Measurements from ENCODE around the gene RBM47.
"Not testable (repeated sequence)": the region's sequence is repeated elsewhere in the genome, so short reads cannot be mapped to it uniquely, and the experiment has no call there.

The RBM47 gene

DNA sequence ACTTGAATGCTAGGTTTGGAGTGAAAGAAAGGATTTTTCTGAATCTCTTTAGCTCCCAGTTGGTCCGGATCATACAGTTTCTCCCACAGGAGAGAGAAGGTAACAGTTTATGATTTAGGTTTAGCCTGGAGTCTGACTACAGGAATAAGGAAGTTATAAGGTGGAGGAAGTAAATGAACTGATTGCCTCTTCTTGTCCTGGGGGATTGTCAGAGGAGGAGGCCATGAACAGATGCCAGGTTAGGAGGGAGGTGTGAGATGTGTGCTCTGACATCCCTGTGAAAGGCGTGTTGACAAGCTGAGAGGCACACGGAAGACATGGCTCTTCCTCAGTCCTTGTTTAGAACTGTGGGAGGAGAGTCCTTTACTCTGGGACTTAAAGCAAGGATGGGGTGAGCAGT, 230.1 kb downstream of the RBM47 start:
- no peak for DNase-seq

DNA sequence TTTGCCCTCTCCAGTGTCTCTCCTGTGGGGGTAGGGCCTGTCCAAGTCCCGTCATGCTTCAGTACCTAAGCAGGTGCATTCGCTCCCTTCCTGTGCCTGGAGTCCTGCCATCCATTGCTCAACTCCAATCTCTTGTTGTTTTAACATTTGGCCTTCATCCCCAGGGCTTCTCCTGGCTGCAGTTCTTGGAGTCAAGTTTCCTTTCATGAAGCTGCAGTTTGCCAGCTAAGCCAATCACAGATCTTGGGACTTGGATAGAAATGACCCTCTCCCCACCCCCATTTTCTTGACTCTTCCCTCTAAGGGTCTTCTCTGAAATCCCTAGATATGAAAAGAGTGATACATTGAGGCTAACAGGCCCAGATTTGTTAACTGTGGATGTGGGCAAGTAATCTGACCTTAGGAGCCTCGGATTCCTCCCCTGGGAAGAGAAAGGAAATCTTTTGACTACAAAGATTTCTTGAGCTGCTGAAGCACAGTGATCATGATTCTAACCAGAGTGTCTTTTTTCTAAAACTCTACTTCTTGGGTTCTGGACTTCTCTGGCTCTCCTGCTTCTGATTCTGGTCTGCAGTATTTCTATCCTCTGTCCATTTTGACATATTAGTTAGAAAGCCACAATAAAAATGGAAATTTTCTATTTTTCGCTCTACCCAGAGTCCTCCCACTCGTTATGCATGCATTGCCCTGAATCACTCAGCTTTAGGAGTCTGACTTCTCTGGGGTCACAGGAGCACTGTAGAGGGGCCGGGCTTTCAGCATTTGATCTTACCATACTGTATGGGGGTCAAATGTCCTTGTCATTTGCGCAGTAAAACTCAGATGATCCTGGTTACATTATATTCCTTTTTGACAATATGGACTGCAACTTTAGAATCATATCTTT, 233.5 kb downstream of the RBM47 start:
- no peak for DNase-seq

DNA sequence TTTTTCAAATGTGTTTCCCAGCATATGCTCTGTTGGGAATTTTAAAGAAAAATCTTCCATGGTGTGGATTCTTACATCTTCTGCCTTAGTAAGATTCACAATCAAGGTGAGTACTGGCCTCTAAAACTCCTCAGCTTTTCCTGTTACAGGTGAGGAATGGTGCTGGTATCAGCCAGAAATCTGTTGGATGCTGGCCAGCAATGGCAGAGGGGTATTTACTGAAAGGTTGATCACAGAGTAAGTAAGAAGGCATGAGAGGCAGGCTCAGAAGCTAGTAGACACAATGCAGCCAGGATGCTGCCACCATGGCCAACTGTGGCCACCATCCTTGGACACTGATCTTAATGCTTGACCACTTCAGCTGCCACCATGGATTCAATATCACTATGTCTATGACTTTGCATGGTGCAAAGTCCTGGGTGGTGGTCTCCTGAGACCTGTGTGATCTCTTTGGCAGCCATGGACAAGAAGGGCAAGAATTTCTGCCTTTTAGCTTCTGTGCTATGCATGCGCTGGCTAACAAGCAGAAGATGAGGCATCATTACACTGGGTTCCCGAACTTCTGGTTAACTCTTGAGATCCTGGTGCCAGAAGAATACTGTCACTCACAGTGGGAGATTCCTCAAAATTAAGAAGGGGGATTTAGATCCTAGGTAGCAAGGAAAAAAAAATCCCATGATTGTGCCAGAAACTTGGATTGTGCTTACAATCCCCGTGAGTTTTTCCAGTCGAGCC, 234.3 kb downstream of the RBM47 start:
- no peak for DNase-seq

DNA sequence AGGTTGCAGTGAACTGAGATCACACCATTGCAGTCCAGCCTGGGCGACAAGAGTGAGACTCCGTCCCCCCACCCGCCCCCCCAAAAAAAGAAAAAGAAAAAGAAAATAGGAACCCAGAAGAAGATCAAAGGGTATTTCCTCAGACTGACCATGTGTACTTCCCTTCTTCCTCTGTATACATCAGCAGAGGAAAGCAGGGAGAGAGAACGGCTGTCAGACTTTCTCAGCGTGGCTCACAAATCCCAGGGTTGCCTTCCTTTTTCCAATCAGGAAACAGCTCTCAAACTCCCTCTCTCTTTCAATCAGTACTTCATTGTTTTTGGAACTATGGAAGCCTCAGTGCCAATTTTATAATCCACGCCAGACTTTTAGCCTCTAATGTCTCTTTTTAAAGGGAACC, 235.4 kb downstream of the RBM47 start:
- DNase-seq: no peak

DNA sequence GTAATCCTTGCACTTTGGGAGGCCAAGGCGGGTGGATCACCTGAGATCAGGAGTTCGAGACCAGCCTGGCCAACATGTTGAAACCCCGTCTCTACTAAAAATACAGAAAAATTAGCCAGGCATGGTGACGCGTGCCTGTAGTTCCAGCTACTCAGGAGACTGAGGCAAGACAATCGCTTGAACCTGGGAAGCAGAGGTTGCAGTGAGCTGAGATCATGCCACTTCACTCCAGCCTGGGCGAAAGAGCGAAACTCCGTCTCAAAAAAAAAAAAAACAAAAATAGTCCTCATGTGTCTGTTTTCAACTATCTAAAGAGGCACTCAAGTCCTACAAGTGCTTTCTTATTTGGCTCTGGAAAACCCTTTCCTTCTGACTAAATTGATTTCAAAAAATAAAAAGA, 237.4 kb downstream of the RBM47 start:
- not testable (repeated sequence) for DNase-seq

DNA sequence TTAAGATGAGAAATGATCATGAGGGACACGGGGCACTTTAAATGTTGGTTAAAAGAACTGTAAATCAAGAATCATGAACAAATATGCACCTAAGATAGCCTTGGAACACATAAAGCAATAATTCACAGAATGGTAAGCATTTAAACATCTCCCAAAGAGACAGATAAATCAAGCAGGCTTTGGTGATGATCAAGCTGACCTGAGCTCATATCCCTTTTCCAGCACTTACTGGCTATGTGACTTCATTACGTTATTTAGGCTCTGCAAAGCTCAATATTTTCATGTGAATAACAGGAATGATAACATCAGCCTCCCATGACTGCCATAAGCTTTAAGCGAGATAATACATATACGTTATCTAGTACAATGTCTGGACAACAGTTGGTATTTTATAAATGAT, 239.7 kb downstream of the RBM47 start:
- DNase-seq: no peak

DNA sequence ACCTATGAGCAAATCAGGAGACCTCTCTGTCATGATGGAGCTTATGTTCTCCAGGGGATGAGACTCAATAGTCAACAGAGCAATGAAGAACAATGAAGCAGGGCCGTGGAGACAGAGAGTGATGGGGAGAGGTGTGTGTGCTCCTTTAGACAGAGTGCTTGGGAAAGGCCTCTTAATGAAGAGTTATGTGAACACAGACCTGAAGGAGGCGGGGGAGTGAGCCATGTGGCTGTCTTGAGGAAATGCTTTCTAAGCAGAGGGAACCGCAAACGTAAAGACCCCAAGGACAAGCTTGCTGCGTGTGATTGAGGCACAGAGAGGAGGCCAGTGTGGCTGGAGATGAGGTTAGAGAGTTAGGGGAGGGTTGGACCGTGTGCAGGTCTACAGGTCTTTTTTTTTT, 241.4 kb downstream of the RBM47 start:
- no peak for DNase-seq

DNA sequence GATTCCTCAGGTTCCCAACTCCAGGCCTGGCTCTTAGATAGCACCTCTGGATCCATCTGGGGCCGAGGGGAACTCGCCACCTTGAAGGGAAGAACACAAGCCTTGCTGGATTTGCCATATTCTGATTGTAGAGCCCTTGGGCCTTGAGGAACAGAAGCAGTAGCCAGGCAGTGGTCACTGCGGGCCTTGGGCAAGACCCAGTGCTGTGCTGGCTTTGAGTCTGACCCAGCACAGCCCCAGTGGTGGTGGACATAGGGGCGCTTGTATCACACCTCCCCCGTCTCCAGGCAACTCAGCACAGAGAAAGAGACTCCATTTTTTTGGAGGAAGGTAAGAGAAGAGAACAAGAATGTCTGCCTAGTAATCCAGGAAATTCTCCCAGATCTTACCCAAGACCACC, 249.0 kb downstream of the RBM47 start:
- DNase-seq: no peak

DNA sequence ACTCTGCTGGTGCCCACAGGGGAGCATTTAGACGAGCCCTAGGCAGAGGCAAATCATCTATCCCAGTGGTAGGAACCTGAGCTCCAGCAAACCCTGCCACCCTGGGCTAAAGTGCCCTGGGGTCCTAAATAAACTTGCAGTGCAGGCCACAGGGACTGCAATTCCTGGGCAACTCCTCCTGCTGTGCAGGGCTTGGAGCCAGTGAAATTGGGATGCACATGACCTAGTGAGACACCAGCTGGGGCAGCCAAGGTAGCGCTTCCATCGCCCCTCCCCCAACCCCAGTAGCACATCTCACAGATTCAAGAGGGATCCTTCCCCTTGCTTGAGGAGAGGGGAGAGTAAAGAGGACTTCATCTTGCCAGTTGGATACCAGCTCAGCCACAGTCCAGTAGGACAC, 250.4 kb downstream of the RBM47 start:
- DNase-seq: no peak

DNA sequence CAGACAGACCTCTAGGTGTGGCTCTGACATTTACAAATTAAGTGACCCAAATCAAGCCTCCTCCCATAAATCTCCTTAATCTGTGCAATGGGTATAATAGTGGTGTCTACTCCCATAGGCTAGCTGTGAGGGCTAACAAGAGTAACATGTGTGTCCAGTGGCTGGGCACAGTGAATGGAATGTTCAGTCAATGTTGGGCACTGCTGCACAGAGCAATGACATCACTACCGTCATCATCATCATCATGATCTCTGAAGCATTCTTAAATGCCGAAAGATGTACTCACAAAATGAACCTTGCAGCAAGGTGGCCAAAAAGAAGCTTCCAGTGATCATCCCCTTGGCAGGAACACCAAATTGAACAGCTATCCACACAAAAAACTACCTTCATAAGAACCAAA, 251.0 kb downstream of the RBM47 start:
- no peak for DNase-seq

DNA sequence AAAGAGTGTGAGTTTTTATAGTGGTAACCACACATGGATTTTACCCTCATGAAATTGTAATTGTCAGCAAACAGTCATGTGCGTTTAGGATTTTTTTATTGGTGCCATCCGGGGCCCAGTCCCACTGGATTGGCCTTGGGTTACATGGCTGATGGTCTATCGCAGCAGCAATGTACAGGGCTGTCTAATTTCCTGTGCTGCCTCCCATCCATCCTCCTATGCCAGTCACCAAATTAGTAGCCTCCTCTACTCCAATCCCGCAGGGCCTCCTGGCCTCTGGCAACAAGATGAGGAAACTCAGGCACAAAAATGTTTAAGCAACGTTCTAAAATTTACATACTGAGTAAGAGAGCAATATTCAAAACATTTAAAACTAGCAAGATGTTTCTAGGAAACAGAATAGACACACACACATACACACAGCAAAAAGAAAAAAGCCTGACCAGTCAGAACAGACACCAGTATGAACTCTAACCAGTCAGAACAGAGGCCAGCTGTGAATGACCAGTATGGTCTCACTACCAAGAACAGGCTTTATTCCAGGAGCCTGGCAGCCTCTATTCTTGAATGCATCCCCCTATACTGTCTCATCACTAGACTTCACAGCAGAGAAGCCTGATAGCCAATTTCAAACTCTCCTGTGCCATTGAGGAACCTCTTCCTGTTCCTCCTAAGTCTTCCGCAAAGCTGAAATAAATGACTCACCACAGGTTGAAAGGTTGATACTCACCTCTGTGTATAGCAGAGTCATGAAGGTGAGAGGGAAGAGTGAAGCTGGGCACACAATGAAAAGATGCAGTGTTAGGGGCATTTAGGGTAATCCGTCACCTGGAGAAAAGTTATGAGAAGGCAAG, 251.9 kb downstream of the RBM47 start:
- no peak for DNase-seq

DNA sequence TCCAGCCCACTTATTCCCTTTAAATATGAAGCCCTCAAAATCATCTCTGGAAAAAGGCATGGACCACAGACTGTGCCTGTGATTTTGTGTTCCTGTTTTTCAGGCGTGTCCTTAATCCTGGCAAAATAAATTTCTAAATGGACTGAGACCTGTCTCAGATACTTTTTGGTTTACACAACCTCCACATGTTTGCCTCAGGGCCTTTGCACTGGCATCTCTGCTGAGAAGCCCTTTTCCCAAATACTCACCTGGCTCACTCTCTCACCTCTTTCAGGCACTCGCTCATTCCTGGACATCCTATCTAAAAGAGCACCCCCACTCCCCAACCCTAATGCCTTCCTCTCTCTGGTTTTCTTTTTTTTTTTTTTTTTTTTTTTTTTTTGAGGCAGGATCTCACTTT, 254.0 kb downstream of the RBM47 start:
- DNase-seq: no peak

DNA sequence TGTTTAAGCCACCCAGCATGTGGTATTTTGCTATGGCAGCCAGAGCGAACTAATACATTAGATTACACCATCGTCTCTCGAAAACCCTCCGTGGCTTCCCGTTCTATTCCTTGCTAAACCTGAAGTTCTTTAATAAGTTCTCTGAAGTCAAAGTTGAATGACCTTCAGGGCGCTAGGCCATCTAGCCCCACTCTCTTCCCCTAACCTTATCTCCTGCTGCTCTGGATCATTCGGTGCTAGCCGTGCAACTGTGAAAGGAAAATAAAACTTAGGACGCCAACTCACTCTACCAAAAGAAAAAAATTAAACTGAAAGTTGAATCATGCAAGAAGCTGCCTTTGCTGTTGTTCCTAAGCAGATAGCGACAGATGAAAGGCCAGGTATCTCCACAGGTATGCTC, 254.6 kb downstream of the RBM47 start:
- DNase-seq: no peak

DNA sequence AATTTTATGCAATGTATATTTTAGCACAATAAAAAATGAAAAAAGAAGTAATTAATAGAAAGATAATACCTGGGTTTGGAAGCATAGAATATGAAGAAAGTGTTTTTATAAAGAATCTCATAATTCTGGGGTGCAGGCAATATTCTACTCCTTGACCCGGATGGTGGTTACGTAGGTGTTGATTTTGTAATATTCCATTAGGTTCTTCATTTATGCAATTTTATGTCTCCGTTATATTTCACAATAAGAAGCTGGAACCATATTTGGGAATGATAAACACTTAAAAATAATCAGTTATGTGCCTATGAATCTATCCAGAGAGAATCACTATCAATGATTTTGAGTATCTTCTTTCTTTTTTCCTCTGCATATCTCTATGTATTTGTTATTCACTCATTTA, 256.0 kb downstream of the RBM47 start:
- DNase-seq: no peak

All from NCI-H524 treated with DMSO at 0.1 percent for 48 hours (cell line).